Measurements from ENCODE around the gene GSN. TPM values are rescaled to one million over a fixed set of nuclear protein-coding genes. Genes with fewer than 3 reads are reported as not detected.

GSN gene
- total and polyA plus RNA-seq, 4 donors, result 133 to 468 (median 233) TPM

GRCh38 chr9:121271368-121272341 lies 3.7 kb downstream of the GSN start:
- peak; percentile 66 to 86 (median 75) for DNase-seq
- Histone ChIP-seq H3K4me3 (no peak overlapping the region), H3K4me1 (ENCODE audit: control insufficient read depth in 5 of 5, insufficient read depth in 5 of 5, low read length in 5 of 5) (peaks cover 10 to 41% (median 20%) of the 10 kb centered on the region in 5 donors), H3K9ac (ENCODE audit: insufficient read depth in 1 of 2, low read length in 2 of 2) (no peak overlapping the region), H3K36me3 (ENCODE audit: control insufficient read depth in 4 of 4, insufficient read depth in 4 of 4, low read length in 4 of 4) (no peaks in the 10 kb centered on the region), H3K27ac (ENCODE audit: low read depth in 1 of 2, low read length in 1 of 2) (peak overlapping the region; percentile 15 to 89), H3K9me3 (ENCODE audit: control insufficient read depth in 4 of 4, insufficient read depth in 3 of 4, low read length in 3 of 4) (no peaks in the 10 kb centered on the region), H3K27me3 (ENCODE audit: control insufficient read depth in 3 of 3, insufficient read depth in 3 of 3, low read length in 2 of 3) (no peaks in the 10 kb centered on the region)
- 30 to 47% methylated on average over 13 of the region's 13 CpGs for WGBS, 2 donors
- no peak for TF ChIP-seq CTCF (IDR thresholded peaks at IDR 0.05; ENCODE audit: control extremely low read depth, extremely low read depth)
- ATAC-seq (ENCODE audit: insufficient read depth, low FRiP score), result no peak

- Histone ChIP-seq H3K9ac (ENCODE audit: insufficient read depth in 1 of 2, low read length in 2 of 2) (no peak overlapping the region), H3K27me3 (ENCODE audit: control insufficient read depth in 3 of 3, insufficient read depth in 3 of 3, low read length in 2 of 3) (no peaks in the 10 kb centered on the region), H3K36me3 (ENCODE audit: control insufficient read depth in 4 of 4, insufficient read depth in 4 of 4, low read length in 4 of 4) (no peaks in the 10 kb centered on the region), H3K4me1 (ENCODE audit: control insufficient read depth in 5 of 5, insufficient read depth in 5 of 5, low read length in 5 of 5) (peaks cover 10 to 38% (median 17%) of the 10 kb centered on the region in 5 donors), H3K27ac (ENCODE audit: low read depth in 1 of 2, low read length in 1 of 2) (peak overlapping the region; percentile 15 to 54), H3K4me3 (no peak overlapping the region), H3K9me3 (ENCODE audit: control insufficient read depth in 4 of 4, insufficient read depth in 3 of 4, low read length in 3 of 4) (no peaks in the 10 kb centered on the region)
- 73 to 79% methylated on average over 6 of the region's 6 CpGs for WGBS, 2 donors
- ATAC-seq (ENCODE audit: insufficient read depth, low FRiP score) (no peak), DNase-seq (no peak)
- no peak for TF ChIP-seq CTCF (IDR thresholded peaks at IDR 0.05; ENCODE audit: control extremely low read depth, extremely low read depth)
Measured at GRCh38 chr9:121272401-121272948, 4.5 kb downstream of the GSN start.

- Histone ChIP-seq H3K27ac (ENCODE audit: low read depth in 1 of 2, low read length in 1 of 2) (peak overlapping the region in 1 of 2 donors; percentile 54), H3K9me3 (ENCODE audit: control insufficient read depth in 4 of 4, insufficient read depth in 3 of 4, low read length in 3 of 4) (no peaks in the 10 kb centered on the region), H3K9ac (ENCODE audit: insufficient read depth in 1 of 2, low read length in 2 of 2) (no peak overlapping the region), H3K4me3 (no peak overlapping the region), H3K36me3 (ENCODE audit: control insufficient read depth in 4 of 4, insufficient read depth in 4 of 4, low read length in 4 of 4) (no peaks in the 10 kb centered on the region), H3K4me1 (ENCODE audit: control insufficient read depth in 5 of 5, insufficient read depth in 5 of 5, low read length in 5 of 5) (peaks cover 10 to 35% (median 17%) of the 10 kb centered on the region in 5 donors), H3K27me3 (ENCODE audit: control insufficient read depth in 3 of 3, insufficient read depth in 3 of 3, low read length in 2 of 3) (no peaks in the 10 kb centered on the region)
- ATAC-seq (ENCODE audit: insufficient read depth, low FRiP score) (no peak), DNase-seq (no peak)
- 71 to 76% methylated on average over 4 of the region's 4 CpGs for WGBS, 2 donors
- TF ChIP-seq CTCF (IDR thresholded peaks at IDR 0.05; ENCODE audit: control extremely low read depth, extremely low read depth), result no peak
Measured at GRCh38 chr9:121273064-121273775, 5.3 kb downstream of the GSN start.
